Muscle layer of colon (tissue), 2 donors: ENCODE results near the gene MAP3K21.

Experiments used
- H3K27ac ChIP-seq: one replicate; pipeline ENCODE4 v1.7.0; 2013; ENCODE audit warnings: low read depth, mild to moderate bottlenecking, low read length, moderate library complexity
- H3K27me3 ChIP-seq, 2 donors: one replicate each; pipeline ENCODE4 v1.7.0; 2013; ENCODE audit warnings: low read length in 2 of 2, mild to moderate bottlenecking in 2 of 2; ENCODE audit not compliant: insufficient read depth in 2 of 2, control insufficient read depth in 1 of 2
- H3K36me3 ChIP-seq: one replicate; pipeline ENCODE4 v1.7.0; 2013; ENCODE audit warnings: mild to moderate bottlenecking, low read length; ENCODE audit not compliant: insufficient read depth
- H3K4me1 ChIP-seq: one replicate; pipeline ENCODE4 v1.7.0; 2013; ENCODE audit warnings: mild to moderate bottlenecking, low read length; ENCODE audit not compliant: insufficient read depth
- H3K4me3 ChIP-seq, 2 donors: one replicate each; pipeline ENCODE4 v1.7.0; 2013; ENCODE audit warnings: low read length in 2 of 2, low read depth in 1 of 2, mild to moderate bottlenecking in 1 of 2, moderate library complexity in 1 of 2
- H3K9ac ChIP-seq: one replicate; pipeline ENCODE4 v1.7.0; 2013; ENCODE audit warnings: low read length
- H3K9me3 ChIP-seq: one replicate; pipeline ENCODE4 v1.7.0; 2013; ENCODE audit warnings: mild to moderate bottlenecking, low read length
- donor health status: abdominal sarcoma.
- donor health status: Adenocarcinoma of cecum.

MAP3K21 gene

GRCh38 chr1:233326811-233327650 is 493 bp upstream of the MAP3K21 start:
- peak overlapping the region in 1 of 2 donors; percentile 47 for H3K4me3 ChIP-seq

GRCh38 chr1:233328142-233328921 is 808 bp downstream of the MAP3K21 start:
- Histone ChIP-seq H3K4me3 (peak overlapping the region; percentile 38 to 45), H3K9ac (no peak overlapping the region), H3K9me3 (no peaks in the 10 kb centered on the region), H3K36me3 (no peaks in the 10 kb centered on the region), H3K27ac (no peak overlapping the region), H3K27me3 (peaks cover 0 to 24% of the 10 kb centered on the region in 2 donors), H3K4me1 (peaks cover 7% of the 10 kb centered on the region)

More at GRCh38 chr1:233326811-233327650, 493 bp upstream of the MAP3K21 start:
- H3K9me3 ChIP-seq, result no peaks in the 10 kb centered on the region
- peaks cover 7% of the 10 kb centered on the region for H3K4me1 ChIP-seq
- no peaks in the 10 kb centered on the region for H3K36me3 ChIP-seq
- peaks cover 0 to 24% of the 10 kb centered on the region in 2 donors for H3K27me3 ChIP-seq
- H3K9ac ChIP-seq, result no peak overlapping the region
- H3K27ac ChIP-seq, result no peak overlapping the region

- Histone ChIP-seq H3K36me3 (no peaks in the 10 kb centered on the region), H3K4me1 (peaks cover 7% of the 10 kb centered on the region), H3K9ac (no peak overlapping the region), H3K4me3 (no peak overlapping the region), H3K27ac (no peak overlapping the region), H3K27me3 (peaks cover 0 to 24% of the 10 kb centered on the region in 2 donors), H3K9me3 (no peaks in the 10 kb centered on the region)
Observed at GRCh38 chr1:233331676-233332519, 4.4 kb downstream of the MAP3K21 start.

- no peak overlapping the region for H3K27ac ChIP-seq
- H3K9me3 ChIP-seq, result no peaks in the 10 kb centered on the region
- H3K36me3 ChIP-seq, result no peaks in the 10 kb centered on the region
- H3K4me1 ChIP-seq, result peaks cover 7% of the 10 kb centered on the region
- peaks cover 0 to 21% of the 10 kb centered on the region in 2 donors for H3K27me3 ChIP-seq
- H3K9ac ChIP-seq, result no peak overlapping the region
- no peak overlapping the region for H3K4me3 ChIP-seq
Observed at GRCh38 chr1:233333086-233333485, 5.6 kb downstream of the MAP3K21 start.

DNA sequence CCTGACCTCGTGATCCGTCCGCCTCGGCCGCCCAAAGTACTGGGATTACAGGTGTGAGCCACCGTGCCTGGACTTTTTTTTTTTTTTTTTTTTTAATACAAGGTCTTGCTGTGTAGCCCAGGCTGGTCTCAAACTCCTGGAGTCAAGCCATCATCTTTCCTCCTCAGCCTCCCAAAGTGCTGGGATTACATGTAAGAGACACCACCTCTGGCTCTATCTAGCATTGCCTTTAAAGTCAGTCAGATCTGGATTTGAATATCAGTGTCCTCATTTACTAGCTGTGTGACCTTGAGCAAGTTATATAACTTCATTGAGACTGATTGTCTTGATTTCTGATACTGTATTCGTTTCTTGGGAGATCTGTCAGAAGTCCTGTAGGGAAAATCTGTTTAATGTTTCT is 6.6 kb downstream of the MAP3K21 start:
- no peak overlapping the region for H3K27ac ChIP-seq
- H3K4me3 ChIP-seq, result no peak overlapping the region
- H3K9me3 ChIP-seq, result no peaks in the 10 kb centered on the region
- no peaks in the 10 kb centered on the region for H3K36me3 ChIP-seq
- peaks cover under 1% of the 10 kb centered on the region for H3K4me1 ChIP-seq
- H3K27me3 ChIP-seq, result peaks cover 0 to 13% of the 10 kb centered on the region in 2 donors
- no peak overlapping the region for H3K9ac ChIP-seq

- H3K4me1 ChIP-seq, result no peaks in the 10 kb centered on the region
- no peaks in the 10 kb centered on the region for H3K27me3 ChIP-seq
- no peaks in the 10 kb centered on the region for H3K36me3 ChIP-seq
- no peaks in the 10 kb centered on the region for H3K9me3 ChIP-seq
- H3K4me3 ChIP-seq, result no peak overlapping the region
- H3K27ac ChIP-seq, result no peak overlapping the region
- H3K9ac ChIP-seq, result no peak overlapping the region
Observed at GRCh38 chr1:233336554-233337456, 9.3 kb downstream of the MAP3K21 start.

DNA sequence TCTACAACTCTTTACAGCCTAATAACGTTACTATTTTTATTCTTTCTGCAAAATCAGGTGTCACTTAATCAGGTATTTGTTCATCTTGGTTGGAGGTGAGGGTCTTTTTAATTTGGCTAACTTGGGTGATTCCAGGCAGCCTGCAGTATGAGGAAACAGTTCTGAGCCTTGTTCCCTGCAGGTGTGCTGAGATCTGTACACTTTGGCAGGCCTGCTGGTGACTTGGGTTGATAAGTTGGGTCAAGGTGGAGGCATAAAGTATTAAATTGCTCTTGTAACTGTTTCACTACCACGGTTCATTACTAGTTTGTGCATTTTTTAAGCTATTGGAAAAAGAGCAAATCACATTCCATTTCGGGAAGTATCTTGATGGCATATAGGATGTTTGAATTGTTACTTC is 10.0 kb downstream of the MAP3K21 start:
- no peak overlapping the region for H3K9ac ChIP-seq
- H3K36me3 ChIP-seq, result no peaks in the 10 kb centered on the region
- no peak overlapping the region for H3K27ac ChIP-seq
- no peak overlapping the region for H3K4me3 ChIP-seq
- H3K27me3 ChIP-seq, result no peaks in the 10 kb centered on the region
- no peaks in the 10 kb centered on the region for H3K4me1 ChIP-seq
- no peaks in the 10 kb centered on the region for H3K9me3 ChIP-seq

DNA sequence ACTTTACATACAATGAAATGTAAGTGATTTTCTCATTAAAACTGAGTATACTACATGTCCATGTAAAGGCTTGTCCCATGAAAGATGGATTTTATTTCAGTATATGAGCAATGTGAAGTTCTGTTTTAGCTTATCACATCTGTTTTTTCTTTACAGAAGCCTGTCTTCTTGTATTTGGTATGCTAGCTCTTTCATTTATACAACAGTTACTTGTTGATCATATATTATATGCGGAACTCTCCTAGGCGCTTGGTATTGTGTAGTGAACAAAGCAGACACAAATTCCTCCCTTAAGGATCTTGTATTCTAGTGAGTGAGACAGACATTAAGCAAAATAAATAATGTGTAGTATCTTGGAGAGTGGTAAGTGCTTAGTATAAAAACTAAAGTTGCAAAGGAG is 10.6 kb downstream of the MAP3K21 start:
- H3K4me3 ChIP-seq, result no peak overlapping the region
- no peak overlapping the region for H3K9ac ChIP-seq
- H3K27me3 ChIP-seq, result no peaks in the 10 kb centered on the region
- H3K36me3 ChIP-seq, result no peaks in the 10 kb centered on the region
- no peaks in the 10 kb centered on the region for H3K4me1 ChIP-seq
- no peaks in the 10 kb centered on the region for H3K9me3 ChIP-seq
- no peak overlapping the region for H3K27ac ChIP-seq

GRCh38 chr1:233340031-233340555 is 12.6 kb downstream of the MAP3K21 start:
- Histone ChIP-seq H3K36me3 (no peaks in the 10 kb centered on the region), H3K4me1 (no peaks in the 10 kb centered on the region), H3K9me3 (no peaks in the 10 kb centered on the region), H3K27me3 (peaks cover 0 to 5% of the 10 kb centered on the region in 2 donors), H3K4me3 (no peak overlapping the region), H3K27ac (no peak overlapping the region), H3K9ac (no peak overlapping the region)

DNA sequence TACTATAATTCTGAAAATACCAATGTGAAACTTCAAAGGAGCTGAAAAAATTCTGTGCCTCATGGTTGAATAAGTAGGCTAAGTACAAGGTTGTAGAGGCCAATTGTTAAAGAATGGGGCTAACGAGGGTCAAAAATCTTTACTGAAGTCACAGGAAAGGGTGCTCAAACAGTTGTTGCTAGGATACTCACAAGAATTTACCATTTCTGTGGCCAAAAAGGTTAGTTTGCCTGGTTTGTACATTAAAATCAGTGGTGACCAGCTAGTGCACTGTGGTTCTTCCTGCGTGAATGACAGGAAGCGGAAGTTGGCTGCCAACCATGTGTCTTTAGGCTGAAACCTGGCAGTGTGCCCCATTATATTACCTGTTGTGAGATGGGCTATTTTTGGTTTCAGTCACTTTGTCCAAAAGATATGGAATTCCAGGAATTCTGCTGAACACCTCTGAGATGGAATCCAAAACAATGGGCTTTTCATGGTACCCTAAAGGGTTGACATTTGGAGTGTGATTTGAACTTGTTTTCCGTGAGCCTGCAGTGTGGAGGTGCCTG is 13.5 kb downstream of the MAP3K21 start:
- Histone ChIP-seq H3K4me3 (no peak overlapping the region), H3K9ac (no peak overlapping the region), H3K27me3 (peaks cover 0 to 5% of the 10 kb centered on the region in 2 donors), H3K9me3 (no peaks in the 10 kb centered on the region), H3K27ac (no peak overlapping the region), H3K36me3 (no peaks in the 10 kb centered on the region), H3K4me1 (no peaks in the 10 kb centered on the region)
